Panc1 (cell line): ENCODE measurements around the gene MACO1. TPM values are rescaled to one million over a fixed set of nuclear protein-coding genes. Genes with fewer than 3 reads are reported as not detected.
"Not testable (repeated sequence)": the region's sequence is repeated elsewhere in the genome, so short reads cannot be mapped to it uniquely, and the experiment has no call there.

Source experiments
- ATAC-seq: fragments of 200-7000 bp; cut with Tn5 transposase; 2 replicates; pipeline ENCODE4 v1.9.1; 2020; ENCODE audit warnings: mild to moderate bottlenecking, moderate library complexity
- BruUV-seq: library from RNA; stranded (reverse); fragments of 400-500 nt; replicated peaks from 2 replicates; lab custom pipeline; 2021; lab: Mats Ljungman, UMichigan
- CTCF ChIA-PET: fragments of 300-600 bp; sonication (Branson Sonifier 250); formaldehyde crosslinking; loops from one replicate; lab custom pipeline; 2022; ENCODE audit warnings: antibody characterized with exemption; lab: Charles Lee
- POLR2A ChIA-PET: fragments of 300-600 bp; sonication (Branson Sonifier 250); formaldehyde crosslinking; loops from one replicate; lab custom pipeline; 2022; ENCODE audit warnings: antibody characterized with exemption; lab: Charles Lee
- DNase-seq: peaks from one replicate; pipeline ENCODE4 v3.0.0-alpha.2; 2010; ENCODE audit warnings: low read depth, low spot score
- H3K27ac ChIP-seq: 2 replicates; pipeline ENCODE4 v1.5.1; 2011; ENCODE audit warnings: mild to moderate bottlenecking, low read length, inconsistent platforms
- H3K27me3 ChIP-seq: fragments of 200-500 bp; sonication (Bioruptor generic); 2 replicates; pipeline ENCODE4 v1.6.0; 2014; ENCODE audit warnings: low read length, inconsistent platforms; ENCODE audit not compliant: control insufficient read depth, insufficient read depth
- H3K36me3 ChIP-seq: fragments of 200-500 bp; sonication (Bioruptor generic); 2 replicates; pipeline ENCODE4 v1.5.1; 2014; ENCODE audit warnings: inconsistent platforms, mild to moderate bottlenecking, low read length, moderate library complexity; ENCODE audit not compliant: control insufficient read depth, insufficient read depth
- H3K4me1 ChIP-seq: 2 replicates; pipeline ENCODE4 v1.5.1; 2011; ENCODE audit warnings: inconsistent platforms, mild to moderate bottlenecking, low read length, moderate library complexity; ENCODE audit not compliant: control insufficient read depth, insufficient read depth
- H3K4me3 ChIP-seq, 2 experiments: 2 replicates each; pipeline ENCODE4 v1.5.1; 2011 to 2012; ENCODE audit warnings: low read depth in 2 of 2, low read length in 2 of 2, mild to moderate bottlenecking in 2 of 2, inconsistent platforms in 1 of 2, moderate library complexity in 1 of 2
- H3K9me3 ChIP-seq: fragments of 200-500 bp; sonication (Bioruptor generic); 2 replicates; pipeline ENCODE4 v1.5.1; 2014; ENCODE audit warnings: low read depth, mild to moderate bottlenecking, inconsistent platforms, low read length, moderate library complexity; ENCODE audit not compliant: control insufficient read depth, insufficient read depth
- CTCF ChIP-seq: fragments of 450-650 bp; IDR thresholded peaks from 2 replicates; pipeline ENCODE4 v1.5.1; 2017; ENCODE audit warnings: mild to moderate bottlenecking
- POLR2AphosphoS5 ChIP-seq: IDR thresholded peaks from 2 replicates; pipeline ENCODE4 v1.6.1; 2012; ENCODE audit warnings: mild to moderate bottlenecking, low read depth, low read length, moderate library complexity
- REST ChIP-seq, 2 experiments: IDR thresholded peaks; 2 replicates each; pipeline ENCODE4 v1.6.1; 2011 to 2012; ENCODE audit warnings: low read depth in 2 of 2, control low read depth in 1 of 2, low read length in 1 of 2, mild to moderate bottlenecking in 1 of 2, moderate library complexity in 1 of 2; ENCODE audit not compliant: insufficient read depth in 1 of 2
- SIN3A ChIP-seq: IDR thresholded peaks from 2 replicates; pipeline ENCODE4 v1.6.1; 2012; ENCODE audit warnings: low read depth, mild to moderate bottlenecking, low read length, moderate library complexity, borderline replicate concordance; ENCODE audit not compliant: insufficient read depth
- TCF7L2 ChIP-seq: IDR thresholded peaks from 2 replicates; pipeline ENCODE4 v1.6.1; 2011; ENCODE audit warnings: mild to moderate bottlenecking, low read depth, low read length, inconsistent platforms
- in situ Hi-C: cut with HindIII; loops from 2 replicates; pipeline ENCODE4 v1.10.0; 2016; ENCODE audit warnings: low sequenced_read_pairs, low pct_unique_long_range_greater_than_20kb
- intact Hi-C: fragments of 100-400 bp; cut with micrococcal nuclease; formaldehyde crosslinking; loops from one replicate; pipeline ENCODE4 v1.10.0; 2022; ENCODE audit not compliant: unreplicated experiment
- total RNA-seq: library from RNA; stranded (reverse); gene quantifications from one replicate; pipeline ENCODE4 v1.2.1, GENCODE V29; 2021; ENCODE audit not compliant: unreplicated experiment

The MACO1 gene
- total RNA-seq, 1 experiment from 2014 or later = 16.5 TPM

- H3K27me3 ChIP-seq, H3K27ac ChIP-seq, BruUV-seq, ATAC-seq, intact Hi-C loops, H3K4me1 ChIP-seq, H3K36me3 ChIP-seq, DNase-seq, H3K9me3 ChIP-seq, in situ Hi-C loops, H3K4me3 ChIP-seq: not testable (repeated sequence)
- ChIA-PET POLR2A (interaction anchor here (0.6 kb wide), 1 partner anchor 18 kb away, joined by 6 read pairs; no protein-coding TSS in a partner anchor), CTCF (interaction anchor here (0.6 kb wide), 1 partner anchor 402 kb away, joined by 6 read pairs; no protein-coding TSS in a partner anchor)
Observed at GRCh38 chr1:25387096-25387495, 43.6 kb upstream of the MACO1 start.

GRCh38 chr1:25388691-25389090 is 42.0 kb upstream of the MACO1 start:
- H3K27ac ChIP-seq, H3K36me3 ChIP-seq, ATAC-seq, H3K4me1 ChIP-seq, BruUV-seq, in situ Hi-C loops, POLR2A ChIA-PET, H3K4me3 ChIP-seq, intact Hi-C loops, H3K9me3 ChIP-seq, DNase-seq, H3K27me3 ChIP-seq, CTCF ChIA-PET: not testable (repeated sequence)

- BruUV-seq, in situ Hi-C loops, H3K36me3 ChIP-seq, CTCF ChIA-PET, DNase-seq, ATAC-seq, POLR2A ChIA-PET, H3K4me3 ChIP-seq, H3K27me3 ChIP-seq, intact Hi-C loops, H3K4me1 ChIP-seq, H3K27ac ChIP-seq, H3K9me3 ChIP-seq: not testable (repeated sequence)
Observed at GRCh38 chr1:25389721-25390120, 41.0 kb upstream of the MACO1 start.

- TF ChIP-seq TCF7L2 = no peak
- no peak for TF ChIP-seq CTCF
- no peak for TF ChIP-seq SIN3A
- TF ChIP-seq REST (IDR thresholded peaks at IDR 0.05; ENCODE audit: insufficient read depth in 1 of 2, low read depth in 2 of 2, low read length in 1 of 2) = no peak
- no peak for TF ChIP-seq POLR2AphosphoS5
- no peak for DNase-seq
- Histone ChIP-seq H3K27ac (no peak overlapping the region), H3K27me3 (no peaks in the 10 kb centered on the region), H3K4me1 (no peaks in the 10 kb centered on the region), H3K36me3 (no peaks in the 10 kb centered on the region), H3K4me3 (no peak overlapping the region), H3K9me3 (no peaks in the 10 kb centered on the region)
- intact Hi-C loops = no loop called here
- no peak for ATAC-seq
- CTCF ChIA-PET = interaction anchor here (0.6 kb wide), 1 partner anchor 99 kb away, joined by 9 read pairs; no protein-coding TSS in a partner anchor
- POLR2A ChIA-PET = no interaction called here
- no TSS peak for BruUV-seq
- in situ Hi-C loops = no loop called here
Observed at GRCh38 chr1:25392841-25393240, 37.9 kb upstream of the MACO1 start.

- H3K36me3 ChIP-seq, ATAC-seq, CTCF ChIA-PET, in situ Hi-C loops, H3K27me3 ChIP-seq, H3K27ac ChIP-seq, DNase-seq, BruUV-seq, H3K4me1 ChIP-seq, H3K4me3 ChIP-seq, POLR2A ChIA-PET, intact Hi-C loops, H3K9me3 ChIP-seq: not testable (repeated sequence)
Observed at GRCh38 chr1:25397549-25397948, 33.1 kb upstream of the MACO1 start.
